SH-SY5Y (cell line): Measurements from ENCODE around the gene GRIN2A.

Experiments
- GATA2 ChIP-seq: IDR thresholded peaks from 2 replicates; pipeline ENCODE4 v1.6.1; 2011; ENCODE audit warnings: mild to moderate bottlenecking, low read depth, low read length
- GATA3 ChIP-seq: IDR thresholded peaks from 2 replicates; pipeline ENCODE4 v1.6.1; 2011; ENCODE audit warnings: low read depth, mild to moderate bottlenecking, low read length, moderate library complexity

DNA sequence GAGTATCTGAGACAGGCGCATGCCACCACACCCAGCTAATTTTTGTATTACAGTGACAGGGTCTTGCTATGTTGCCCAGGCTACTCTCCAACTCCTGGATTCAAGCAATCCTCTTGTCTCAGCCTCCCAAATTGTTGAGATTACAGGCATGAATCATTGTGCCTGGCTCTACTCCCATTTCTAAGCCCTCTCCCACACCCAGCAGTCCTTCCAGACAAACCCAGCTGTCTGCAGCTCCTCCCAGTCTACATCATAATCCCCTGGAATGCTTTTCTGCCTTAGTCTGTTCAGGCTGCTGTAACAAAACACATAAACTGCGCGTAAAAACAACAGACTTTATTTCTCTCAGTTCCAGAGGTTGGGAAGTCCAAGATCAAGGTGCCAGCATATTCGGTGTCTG lies 144.5 kb downstream of the GRIN2A start:
- TF ChIP-seq GATA3 (no peak), GATA2 (no peak)
